GM10248 (cell line): ENCODE results near the gene PIGC.

Experiments used
- CTCF ChIA-PET: fragments of 300-600 bp; sonication (Branson Sonifier 250); formaldehyde crosslinking; extraction: SDS; loops from one replicate; lab custom pipeline; 2021; ENCODE audit warnings: antibody characterized with exemption; lab: Yijun Ruan, JAX
- POLR2A ChIA-PET: fragments of 350-650 bp; sonication (Branson Sonifier 250); formaldehyde crosslinking; extraction: SDS; loops from one replicate; lab custom pipeline; 2020; ENCODE audit warnings: antibody characterized with exemption; lab: Yijun Ruan, JAX
- DNase-seq: peaks from one replicate; pipeline ENCODE4 v3.0.0; 2012; ENCODE audit errors: extremely low spot score
- CTCF ChIP-seq: IDR thresholded peaks from 2 replicates; pipeline ENCODE4 v1.5.1; 2012; ENCODE audit warnings: mild to moderate bottlenecking, low read depth; ENCODE audit errors: extremely low read depth, missing control alignments, control extremely low read depth

The PIGC gene

GRCh38 chr1:172443666-172444453 lies at the start of gene PIGC:
Gene PIGC, minus strand, starts transcription at chr1:172444069. Its CDS starts 1,447 bp downstream, at chr1:172442622.
- peak; percentile 93 for TF ChIP-seq CTCF
- ChIA-PET CTCF (interaction anchor here (0.6 to 2.8 kb wide), 25 partner anchors 7 to 799 kb away, joined by 3 to 25 read pairs (median 3); no protein-coding TSS in a partner anchor), POLR2A (no interaction called here)
- DNase-seq: peak; percentile 93

GRCh38 chr1:172492421-172492820 lies 48.6 kb upstream of the PIGC start:
- no peak for TF ChIP-seq CTCF
- DNase-seq: no peak
- ChIA-PET POLR2A (no interaction called here), CTCF (no interaction called here)

GRCh38 chr1:172489847-172490246 lies 46.0 kb upstream of the PIGC start:
- ChIA-PET CTCF (no interaction called here), POLR2A (no interaction called here)
- DNase-seq: no peak
- TF ChIP-seq CTCF: no peak

- DNase-seq: no peak
- no peak for TF ChIP-seq CTCF
- ChIA-PET CTCF (interaction anchor here (1.4 to 1.5 kb wide), 2 partner anchors 9 to 39 kb away, joined by 3 to 4 read pairs; no protein-coding TSS in a partner anchor), POLR2A (no interaction called here)
Observed at GRCh38 chr1:172488393-172488792, 44.5 kb upstream of the PIGC start.

GRCh38 chr1:172487550-172487949 lies 43.7 kb upstream of the PIGC start:
- no peak for TF ChIP-seq CTCF
- ChIA-PET POLR2A (no interaction called here), CTCF (interaction anchor here (1.4 to 1.6 kb wide), 3 partner anchors 8 to 39 kb away, joined by 3 to 5 read pairs (median 4); no protein-coding TSS in a partner anchor)
- no peak for DNase-seq

GRCh38 chr1:172486805-172487454 lies 43.1 kb upstream of the PIGC start:
- DNase-seq: no peak
- no peak for TF ChIP-seq CTCF
- CTCF ChIA-PET: interaction anchor here (0.9 to 1.6 kb wide), 3 partner anchors 7 to 231 kb away, joined by 3 to 5 read pairs (median 3); no protein-coding TSS in a partner anchor
- POLR2A ChIA-PET: no interaction called here
